Osteocyte (in vitro differentiated cells): ENCODE data around the gene RAD51B. TPM values are rescaled to one million over a fixed set of nuclear protein-coding genes. Genes with fewer than 3 reads are reported as not detected.

ENCODE experiments used
- DNase-seq: peaks from one replicate; pipeline ENCODE4 v3.0.0; 2021; ENCODE audit warnings: mixed read lengths; ENCODE audit not compliant: unreplicated experiment; ENCODE audit errors: extremely low spot score
- H3K27ac Mint-ChIP-seq: one replicate; pipeline ENCODE4 v1.8.0; 2021; ENCODE audit warnings: mild to moderate bottlenecking, mixed read lengths; ENCODE audit not compliant: unreplicated experiment
- H3K27me3 Mint-ChIP-seq: one replicate; pipeline ENCODE4 v1.8.0; 2021; ENCODE audit warnings: mixed read lengths; ENCODE audit not compliant: unreplicated experiment
- H3K36me3 Mint-ChIP-seq: one replicate; pipeline ENCODE4 v1.8.0; 2021; ENCODE audit warnings: mixed read lengths; ENCODE audit not compliant: unreplicated experiment
- H3K4me1 Mint-ChIP-seq: one replicate; pipeline ENCODE4 v1.8.0; 2021; ENCODE audit warnings: mixed read lengths; ENCODE audit not compliant: unreplicated experiment
- H3K4me3 Mint-ChIP-seq: one replicate; pipeline ENCODE4 v1.8.0; 2021; ENCODE audit warnings: mild to moderate bottlenecking, moderate library complexity, mixed read lengths; ENCODE audit not compliant: unreplicated experiment
- H3K9me3 Mint-ChIP-seq: one replicate; pipeline ENCODE4 v1.8.0; 2021; ENCODE audit warnings: mixed read lengths; ENCODE audit not compliant: unreplicated experiment
- CTCF ChIP-seq: fragments of 200-600 bp; sonication (generic); IDR thresholded peaks from 2 replicates; pipeline ENCODE4 v1.5.0; 2021; ENCODE audit warnings: antibody characterized with exemption, mild to moderate bottlenecking, moderate library complexity
- total RNA-seq: library from RNA; stranded (reverse); gene quantifications from 2 replicates; pipeline ENCODE4 v1.2.1, GENCODE V29; 2021

Gene RAD51B
- total RNA-seq, 1 donor from 2014 or later: 12.7 TPM

GRCh38 chr14:68032154-68032553 is 212.6 kb downstream of the RAD51B start:
- Mint-ChIP-seq H3K27ac (no peak overlapping the region), H3K36me3 (peaks cover 10% of the 10 kb centered on the region), H3K4me1 (peaks cover 26% of the 10 kb centered on the region), H3K4me3 (no peak overlapping the region), H3K27me3 (no peaks in the 10 kb centered on the region), H3K9me3 (peaks cover 27% of the 10 kb centered on the region)
- DNase-seq: no peak
- TF ChIP-seq CTCF: no peak

- Mint-ChIP-seq H3K36me3 (peaks cover 4% of the 10 kb centered on the region), H3K27ac (no peak overlapping the region), H3K4me3 (no peak overlapping the region), H3K9me3 (peaks cover 20% of the 10 kb centered on the region), H3K27me3 (no peaks in the 10 kb centered on the region), H3K4me1 (peaks cover 19% of the 10 kb centered on the region)
- DNase-seq: no peak
- no peak for TF ChIP-seq CTCF
These were observed 213.9 kb downstream of the RAD51B start for GRCh38 chr14:68033336-68033932.

- no peak for TF ChIP-seq CTCF
- Mint-ChIP-seq H3K27ac (no peak overlapping the region), H3K4me3 (no peak overlapping the region), H3K27me3 (no peaks in the 10 kb centered on the region), H3K36me3 (peaks cover under 1% of the 10 kb centered on the region), H3K4me1 (peaks cover 19% of the 10 kb centered on the region), H3K9me3 (peaks cover 12% of the 10 kb centered on the region)
- no peak for DNase-seq
These were observed 215.3 kb downstream of the RAD51B start for GRCh38 chr14:68034896-68035295.

- no peaks in the 10 kb centered on the region for H3K27me3 Mint-ChIP-seq
- H3K36me3 Mint-ChIP-seq: no peaks in the 10 kb centered on the region
- no peak for TF ChIP-seq CTCF
- H3K4me1 Mint-ChIP-seq: peaks cover 21% of the 10 kb centered on the region
- H3K9me3 Mint-ChIP-seq: peaks cover under 1% of the 10 kb centered on the region
- no peak overlapping the region for H3K27ac Mint-ChIP-seq
- no peak overlapping the region for H3K4me3 Mint-ChIP-seq
- DNase-seq: no peak
These were observed 216.6 kb downstream of the RAD51B start for GRCh38 chr14:68036202-68036601.

- no peaks in the 10 kb centered on the region for H3K36me3 Mint-ChIP-seq
- peaks cover 42% of the 10 kb centered on the region for H3K4me1 Mint-ChIP-seq
- no peak overlapping the region for H3K27ac Mint-ChIP-seq
- no peak for TF ChIP-seq CTCF
- no peak for DNase-seq
- no peaks in the 10 kb centered on the region for H3K9me3 Mint-ChIP-seq
- no peaks in the 10 kb centered on the region for H3K27me3 Mint-ChIP-seq
- H3K4me3 Mint-ChIP-seq: no peak overlapping the region
These were observed 220.0 kb downstream of the RAD51B start for GRCh38 chr14:68039593-68039992.
